ENCODE data around the gene AFF2.

AFF2 gene

DNA sequence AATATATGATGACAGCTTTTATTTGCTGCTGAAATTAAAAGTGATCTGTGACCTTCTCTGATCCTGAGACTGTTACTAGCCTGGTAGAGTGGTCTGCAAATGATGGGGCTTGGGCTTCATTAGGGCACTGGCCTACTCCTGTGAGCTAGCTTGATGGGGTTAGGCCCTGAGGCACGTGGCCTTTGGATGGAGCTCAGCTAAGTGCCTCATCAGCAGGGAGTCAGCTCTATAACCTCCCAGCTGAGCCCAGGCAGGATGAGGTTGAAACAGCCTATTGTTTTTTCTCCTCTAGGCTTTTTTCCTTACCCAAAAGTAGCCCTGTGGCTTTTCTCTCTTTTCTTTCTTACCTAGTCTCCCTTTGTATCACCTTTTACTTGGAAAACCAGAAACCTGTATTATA, 92.2 kb downstream of the AFF2 start:
- no peak for DNase-seq

GRCh38 chrX:148593146-148593545, 92.7 kb downstream of the AFF2 start:
- DNase-seq = no peak

DNA sequence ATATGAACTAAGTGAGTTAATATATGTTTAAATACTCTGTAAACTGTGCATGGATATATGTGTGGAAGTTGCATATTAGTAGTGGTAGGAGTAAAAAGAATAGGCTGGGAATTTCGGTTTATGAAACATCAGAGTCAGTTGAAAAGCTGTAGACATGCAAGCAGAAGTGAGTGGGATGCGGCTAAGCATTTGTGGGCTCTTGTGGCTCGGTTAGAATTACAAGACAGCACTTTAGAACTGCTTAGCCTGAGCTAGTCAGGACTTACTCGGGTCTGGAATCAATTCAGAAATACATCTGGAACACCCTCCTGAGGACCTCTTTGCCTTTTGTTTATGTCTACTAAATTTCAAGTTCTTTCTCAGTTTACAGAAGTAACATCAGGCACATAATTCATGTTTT, 93.6 kb downstream of the AFF2 start:
- DNase-seq = no peak

DNA sequence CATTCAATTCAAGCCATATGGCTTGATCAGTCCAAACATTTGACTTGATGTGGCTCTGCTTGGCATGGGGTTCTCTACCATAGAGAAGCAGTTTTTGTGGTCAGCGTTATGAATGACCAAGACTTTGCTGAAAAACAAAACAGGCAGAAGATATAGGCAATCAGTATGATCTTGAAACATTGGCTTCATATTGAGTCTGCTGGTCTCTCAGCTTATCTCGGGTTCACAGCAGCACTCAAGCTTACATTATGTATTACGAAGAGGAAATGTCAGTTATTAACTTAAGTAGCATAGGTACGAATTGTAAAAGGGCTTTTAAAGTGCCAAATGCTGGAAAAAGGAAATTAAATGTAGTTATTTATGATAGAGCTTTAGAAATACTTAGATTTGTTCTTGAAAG, 99.0 kb downstream of the AFF2 start:
- DNase-seq = no peak

GRCh38 chrX:148600131-148600530, 99.7 kb downstream of the AFF2 start:
- DNase-seq = no peak

GRCh38 chrX:148600581-148600980, 100.2 kb downstream of the AFF2 start:
- no peak for DNase-seq

DNA sequence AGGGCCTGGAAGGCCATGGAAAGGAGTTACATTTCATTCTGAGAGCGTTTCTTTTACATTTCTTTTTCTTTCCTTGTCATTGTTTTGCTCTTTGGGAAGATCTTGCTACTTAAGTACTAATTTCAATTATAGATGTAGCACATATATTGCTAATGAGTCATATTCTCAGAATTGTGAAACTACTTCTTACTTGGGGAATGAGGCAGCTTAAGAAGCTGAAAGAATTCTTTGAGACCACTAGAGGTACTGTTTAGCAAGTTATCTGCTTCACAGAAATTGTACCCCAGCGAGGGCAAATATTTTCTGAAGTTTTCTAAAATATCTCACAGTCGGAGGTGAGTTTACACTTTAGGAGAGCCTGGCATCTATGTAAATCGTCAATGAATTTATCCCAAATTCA, 100.6 kb downstream of the AFF2 start:
- DNase-seq = no peak

GRCh38 chrX:148609515-148610327, 109.3 kb downstream of the AFF2 start:
- no peak for DNase-seq

- DNase-seq = no peak
Observed at GRCh38 chrX:148610328-148610698, 109.9 kb downstream of the AFF2 start.

DNA sequence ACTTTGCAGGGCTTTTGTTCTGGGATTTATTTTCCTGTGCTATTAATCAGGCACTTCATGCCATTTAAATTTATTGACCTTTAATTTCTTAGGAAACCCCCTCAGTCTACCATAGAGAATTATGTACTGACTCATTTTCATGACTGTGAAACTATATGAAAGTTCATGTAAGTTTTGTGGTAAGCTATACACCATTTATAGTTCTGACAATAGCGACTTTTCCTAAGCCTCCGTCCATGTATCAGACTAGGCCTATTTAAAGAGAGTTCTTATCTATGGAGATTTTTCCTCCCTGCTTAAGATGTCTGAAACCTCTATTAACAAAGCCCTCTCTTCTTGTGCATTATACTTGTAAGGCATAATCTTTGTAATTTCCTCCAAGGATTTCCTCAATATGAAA, 111.6 kb downstream of the AFF2 start:
- DNase-seq = no peak

- DNase-seq = no peak
Observed at GRCh38 chrX:148612431-148612830, 112.0 kb downstream of the AFF2 start.

DNA sequence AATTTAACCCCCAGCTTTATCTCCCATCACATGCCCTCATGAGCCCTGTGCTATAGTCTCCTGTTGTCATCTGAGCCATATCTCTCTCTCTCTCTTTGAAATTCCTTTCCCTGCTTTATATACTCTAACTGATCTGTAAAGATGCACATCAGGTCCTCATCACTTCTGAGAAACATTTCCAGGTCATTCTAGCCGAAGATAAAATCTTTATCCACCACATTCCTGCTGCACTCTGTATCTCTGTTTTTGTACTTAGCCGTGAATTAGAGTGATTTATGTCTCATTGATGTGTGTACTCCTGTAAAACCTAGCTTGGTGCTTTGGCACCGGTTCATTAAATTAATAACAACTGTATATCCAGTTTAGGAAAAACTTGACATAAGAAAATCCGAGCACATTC, 113.2 kb downstream of the AFF2 start:
- DNase-seq = no peak

DNA sequence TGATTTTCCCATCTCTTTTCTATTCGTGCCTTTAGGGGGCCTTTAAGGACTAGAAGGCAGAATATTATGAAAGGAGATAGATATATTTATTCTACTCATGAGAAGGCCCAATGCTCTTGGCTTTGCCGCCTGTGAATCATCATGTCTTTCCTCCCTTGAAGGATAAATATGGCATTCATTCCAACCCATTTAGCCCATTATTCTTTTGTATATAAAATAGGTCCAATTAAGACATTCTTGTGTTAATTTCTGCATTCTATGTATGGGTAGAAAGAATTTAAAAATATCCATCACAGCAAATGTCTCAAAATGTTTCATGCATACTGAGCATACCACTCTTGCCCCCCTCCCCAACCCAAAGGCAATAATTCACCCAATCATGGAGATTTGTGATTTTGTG, 115.1 kb downstream of the AFF2 start:
- no peak for DNase-seq

DNA sequence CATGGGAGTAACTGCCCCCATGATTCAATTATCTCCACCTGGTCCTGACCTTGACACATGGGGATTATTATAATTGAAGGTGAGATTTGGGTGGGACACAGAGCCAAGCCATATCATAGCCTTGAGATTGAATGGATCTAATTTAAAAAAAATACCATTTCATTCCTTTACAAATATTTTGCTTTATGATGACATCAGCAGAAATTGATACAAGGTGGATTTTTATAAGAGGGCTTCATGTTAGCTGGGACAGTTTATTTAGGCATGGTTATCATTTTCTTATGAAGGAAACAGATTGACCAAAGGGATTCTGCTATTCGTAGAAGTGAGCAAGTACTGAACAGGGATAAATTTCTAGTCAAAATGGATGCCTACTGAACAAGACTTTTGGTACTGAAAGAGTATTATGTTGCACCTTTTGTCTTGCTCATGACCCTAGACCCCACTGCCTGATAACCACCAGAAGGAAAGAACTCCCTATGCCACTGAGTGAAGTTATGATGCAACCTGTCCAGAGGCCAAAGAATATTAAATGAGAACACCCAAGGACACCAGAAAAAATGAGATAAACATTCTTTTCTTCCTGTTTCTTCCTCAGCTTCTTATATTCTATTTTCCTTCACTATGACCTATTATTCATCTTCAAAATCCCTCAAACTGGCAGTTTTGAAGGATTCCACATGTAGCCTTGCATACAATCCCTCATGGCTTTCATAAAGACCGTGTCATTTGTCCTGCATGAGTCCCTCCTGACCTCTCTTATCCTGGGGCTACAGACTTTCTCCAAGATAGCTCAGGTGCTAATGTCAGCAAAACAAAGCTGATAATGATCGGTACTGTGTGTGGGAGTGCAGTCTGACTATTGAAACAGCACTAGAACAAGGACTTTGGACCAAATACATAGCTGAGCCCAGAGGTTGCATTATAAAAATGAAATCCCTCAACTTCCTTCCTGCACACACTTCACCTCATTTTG, 118.3 kb downstream of the AFF2 start:
- no peak for DNase-seq

- DNase-seq = no peak
Observed at GRCh38 chrX:148620023-148620422, 119.6 kb downstream of the AFF2 start.

DNA sequence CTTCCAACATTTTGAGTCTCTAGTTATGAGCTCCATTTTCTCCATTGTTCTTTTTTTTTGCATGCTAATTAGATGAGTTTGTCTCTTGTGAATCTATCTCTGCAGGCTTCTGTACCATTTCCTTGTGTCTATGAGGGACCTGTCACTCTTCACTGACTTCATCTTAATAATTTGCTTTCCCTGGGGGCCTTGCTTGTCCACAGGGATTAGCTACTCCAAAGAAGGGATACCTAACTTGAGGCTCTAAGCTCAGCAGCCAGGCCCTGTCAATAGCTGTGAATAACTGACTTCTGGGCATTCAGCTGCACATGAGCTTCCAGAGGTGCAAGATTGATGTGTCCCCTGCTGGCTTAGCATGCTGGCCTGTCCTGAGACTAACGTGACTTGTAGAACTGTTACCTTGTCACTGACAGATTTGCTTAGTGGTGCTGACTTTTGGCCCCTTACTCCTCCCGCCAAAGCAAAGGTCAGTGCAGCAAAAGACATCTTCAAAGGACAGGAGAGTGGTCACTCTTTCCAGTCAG, 124.6 kb downstream of the AFF2 start:
- DNase-seq = no peak

DNA sequence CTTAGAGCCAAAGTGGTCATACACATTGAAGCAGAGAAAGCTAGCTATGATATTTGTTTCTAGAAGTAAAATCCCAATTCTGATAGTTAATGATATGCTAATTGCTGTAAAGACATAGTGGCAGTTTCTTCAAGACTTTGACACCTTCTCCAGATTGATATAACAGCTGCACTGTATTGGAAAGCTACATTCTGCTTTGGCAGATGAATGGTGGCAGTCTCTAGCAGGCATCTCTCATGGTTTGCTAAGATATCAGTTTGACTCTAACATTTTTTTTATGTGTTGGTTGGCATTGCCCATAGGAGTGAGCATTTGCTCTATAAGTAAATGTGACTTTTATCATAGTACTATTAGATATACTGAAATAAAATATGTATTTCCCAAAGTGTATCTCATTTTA, 128.2 kb downstream of the AFF2 start:
- DNase-seq = no peak

GRCh38 chrX:148629434-148629833, 129.0 kb downstream of the AFF2 start:
- no peak for DNase-seq

DNA sequence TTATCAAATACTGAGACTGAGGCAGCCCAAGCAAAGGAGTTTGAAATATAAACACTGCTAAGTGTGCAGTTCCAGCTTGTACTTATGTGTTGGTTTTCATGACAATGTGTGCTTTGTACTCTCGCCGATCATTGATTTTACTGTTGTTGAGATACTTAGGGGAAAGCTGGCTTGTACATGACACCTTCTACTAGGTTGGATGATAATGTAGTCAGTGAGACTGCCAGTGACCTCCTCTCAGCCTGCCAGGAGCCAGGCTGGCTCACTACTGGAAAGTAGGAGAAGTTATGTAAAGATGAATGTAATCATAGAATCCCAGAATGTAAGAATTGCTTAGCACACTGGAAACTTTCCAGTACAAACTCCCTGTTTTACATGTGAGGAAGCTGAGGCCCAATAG, 132.0 kb downstream of the AFF2 start:
- DNase-seq = no peak

DNA sequence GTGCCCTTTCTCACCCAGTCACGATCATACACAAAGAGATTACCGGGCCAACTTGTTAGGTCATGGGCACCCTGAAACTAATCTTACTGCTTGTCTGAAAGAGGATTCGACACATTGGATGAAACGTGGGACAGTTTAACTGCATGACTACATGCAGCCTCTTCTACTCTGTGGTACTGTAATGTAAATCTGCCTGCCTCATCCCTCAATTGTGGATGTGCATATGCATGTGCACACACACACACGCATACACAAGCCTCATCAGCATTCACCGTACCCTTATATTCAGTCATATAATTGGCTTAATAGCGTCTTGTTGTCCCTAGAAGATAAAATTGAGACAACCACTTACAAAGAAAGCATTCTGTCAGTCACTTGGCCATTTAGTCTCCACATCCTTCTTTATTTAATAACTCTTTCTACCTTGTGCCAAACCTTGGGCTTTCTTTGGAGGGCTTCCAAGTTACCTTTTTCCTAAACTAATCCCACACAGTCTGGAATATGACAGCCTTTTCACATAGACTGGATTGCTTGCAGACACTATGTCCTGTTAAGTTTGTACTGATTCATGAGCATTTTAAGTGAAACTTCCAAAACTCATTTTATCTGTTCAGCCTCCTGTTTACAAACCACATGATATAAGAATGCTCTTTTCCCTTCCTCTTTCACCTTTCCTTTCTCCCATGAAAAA, 132.9 kb downstream of the AFF2 start:
- no peak for DNase-seq

GRCh38 chrX:148634591-148634990, 134.2 kb downstream of the AFF2 start:
- no peak for DNase-seq

- DNase-seq = no peak
Observed at GRCh38 chrX:148643460-148643859, 143.0 kb downstream of the AFF2 start.

GRCh38 chrX:148647651-148648050, 147.2 kb downstream of the AFF2 start:
- DNase-seq = no peak
